ENCODE data around the gene TVP23C. TPM values are rescaled to one million over a fixed set of nuclear protein-coding genes. Genes with fewer than 3 reads are reported as not detected.

TVP23C gene
- total and polyA plus RNA-seq, 2 experiments from 2014 or later, result 10.4 to 31.7 TPM

GRCh38 chr17:15453782-15454181 lies 109.5 kb downstream of the TVP23C start:
- H3K4me2 ChIP-seq, result no peak overlapping the region
- H3K79me2 ChIP-seq (replicated peaks; ENCODE audit: insufficient read depth), result no peaks in the 10 kb centered on the region
- no peaks in the 10 kb centered on the region for H3K27me3 ChIP-seq (ENCODE audit: insufficient read depth)
- Mint-ChIP-seq H3K27me3 (ENCODE audit: insufficient read depth, low read depth, poor library complexity) (no peaks in the 10 kb centered on the region), H3K4me3 (no peak overlapping the region), H3K36me3 (ENCODE audit: low read depth) (peaks cover 19% of the 10 kb centered on the region), H3K27ac (no peak overlapping the region), H3K9me3 (peaks cover 8% of the 10 kb centered on the region; the same call in 2 of the 3 replicates), H3K4me1 (no peaks in the 10 kb centered on the region)
- ATAC-seq (no peak), DNase-seq (ENCODE audit: low spot score) (no peak)
- no peaks in the 10 kb centered on the region for H4K20me1 ChIP-seq (replicated peaks; ENCODE audit: insufficient read depth)
- H3K4me1 ChIP-seq (ENCODE audit: insufficient read depth), result no peaks in the 10 kb centered on the region
- no peaks in the 10 kb centered on the region for H3K36me3 ChIP-seq (ENCODE audit: insufficient read depth)
- H3K4me3 ChIP-seq, result no peak overlapping the region
- H3K9me2 ChIP-seq (ENCODE audit: insufficient read depth), result no peaks in the 10 kb centered on the region
- H2AFZ ChIP-seq, result no peak overlapping the region
- no peak overlapping the region for H3K27ac ChIP-seq (ENCODE audit: low read depth)
- TF ChIP-seq JUNB (IDR thresholded peaks at IDR 0.05; ENCODE audit: unreplicated experiment) (no peak), ETS1 (IDR thresholded peaks at IDR 0.05) (no peak), STAT1 (IDR thresholded peaks at IDR 0.05; ENCODE audit: unreplicated experiment) (no peak), EZH2phosphoT487 (IDR thresholded peaks at IDR 0.05; ENCODE audit: unreplicated experiment) (no peak), POLR2AphosphoS5 (IDR thresholded peaks at IDR 0.05; ENCODE audit: low read depth) (no peak), REST (IDR thresholded peaks at IDR 0.05; ENCODE audit: unreplicated experiment) (no peak), NANOG (IDR thresholded peaks at IDR 0.05; ENCODE audit: borderline replicate concordance) (no peak), EZH2 (IDR thresholded peaks at IDR 0.05; ENCODE audit: low read depth, unreplicated experiment) (no peak), ZNF114 (CRISPR knock-in tag; IDR thresholded peaks at IDR 0.05) (no peak), CREB1 (CRISPR knock-in tag; IDR thresholded peaks at IDR 0.05; ENCODE audit: low read depth) (no peak), ZNF462 (CRISPR knock-in tag; IDR thresholded peaks at IDR 0.05) (no peak), CTCF (conservative IDR thresholded peaks at IDR 0.05; ENCODE audit: low read depth in 2 of 2) (no peak), ZNF331 (CRISPR knock-in tag; IDR thresholded peaks at IDR 0.05; ENCODE audit: low read depth) (no peak)
- H3F3A ChIP-seq (replicated peaks; ENCODE audit: low read depth), result no peaks in the 10 kb centered on the region
